K562 (cell line): ENCODE data around the gene GPR137C. TPM values are rescaled to one million over a fixed set of nuclear protein-coding genes. Genes with fewer than 3 reads are reported as not detected.
A peak's percentile ranks its signal among the peaks of the same experiment; 100 is the strongest.

Experiments used
- BCLAF1 ChIP-seq, 2 experiments: fragments of 450-650 bp in 1 of 2; IDR thresholded peaks; 2 replicates each; pipeline ENCODE4 v1.6.1; 2011 to 2017; ENCODE audit warnings: low read depth in 2 of 2, antibody characterized with exemption in 1 of 2, borderline replicate concordance in 1 of 2, low read length in 1 of 2, mild to moderate bottlenecking in 1 of 2, mixed read lengths in 1 of 2; ENCODE audit not compliant: control insufficient read depth in 1 of 2
- BRD9 ChIP-seq: fragments of 450-650 bp; IDR thresholded peaks from 2 replicates; pipeline ENCODE4 v1.6.1; 2018; ENCODE audit warnings: low read depth; ENCODE audit not compliant: partially characterized antibody
- CBX5 ChIP-seq: IDR thresholded peaks from 2 replicates; pipeline ENCODE4 v1.6.1; 2014; ENCODE audit warnings: low read depth, borderline replicate concordance
- CBX8 ChIP-seq: fragments of 200-600 bp; sonication (generic); IDR thresholded peaks from 2 replicates; pipeline ENCODE4 v1.6.1; 2012; ENCODE audit warnings: borderline replicate concordance, mixed run types, low read depth, mild to moderate bottlenecking, moderate library complexity, mixed read lengths, low read length, control low read depth, inconsistent platforms; ENCODE audit not compliant: poor library complexity, severe bottlenecking; ENCODE audit errors: extremely low read depth
- CXXC5 ChIP-seq: fragments of 250-450 bp; sonication (Bioruptor Pico); IDR thresholded peaks from 2 replicates; pipeline ENCODE4 v1.8.0; 2022; ENCODE audit warnings: inconsistent platforms, mild to moderate bottlenecking, moderate library complexity
- FOXK2 ChIP-seq, 2 experiments: fragments of 450-650 bp; IDR thresholded peaks in 1 of 2; conservative IDR thresholded peaks in 1 of 2; 2 replicates each; pipeline ENCODE4 v1.6.1; 2016; ENCODE audit warnings: low read depth in 2 of 2, mild to moderate bottlenecking in 1 of 2
- GTF2F1 ChIP-seq: IDR thresholded peaks from 2 replicates; pipeline ENCODE4 v1.6.1; 2011; ENCODE audit warnings: low read depth, low read length, improper control_type of control experiment
- MAFK ChIP-seq: IDR thresholded peaks from 2 replicates; pipeline ENCODE4 v1.6.1; 2011; ENCODE audit warnings: low read length, improper control_type of control experiment
- PHF8 ChIP-seq: fragments of 200-600 bp; sonication (generic); IDR thresholded peaks from 2 replicates; pipeline ENCODE4 v1.6.1; 2012; ENCODE audit warnings: mixed run types, mild to moderate bottlenecking, inconsistent platforms, low read length, moderate library complexity, borderline replicate concordance
- TFAM ChIP-seq: fragments of 250-450 bp; sonication (Bioruptor Pico); conservative IDR thresholded peaks from 2 replicates; pipeline ENCODE4 v1.5.0; 2021; ENCODE audit warnings: mild to moderate bottlenecking, moderate library complexity
- TOE1 ChIP-seq, 2 experiments: fragments of 450-650 bp in 1 of 2; sonication (generic) in 1 of 2; formaldehyde crosslinking in 1 of 2; IDR thresholded peaks; 2 replicates each; pipeline versions ENCODE4 v1.7.1 to v1.8.0; 2016 to 2022; ENCODE audit warnings: borderline replicate concordance in 2 of 2, mild to moderate bottlenecking in 2 of 2, antibody characterized with exemption in 1 of 2, inconsistent platforms in 1 of 2, low read depth in 1 of 2, missing genetic modification reagents in 1 of 2, moderate library complexity in 1 of 2
- XRCC4 ChIP-seq: IDR thresholded peaks from one replicate; pipeline ENCODE4 v1.6.1; 2011; ENCODE audit not compliant: insufficient read depth, insufficient read length; ENCODE audit errors: extremely low read depth
- ZBTB33 ChIP-seq: sonication (generic); formaldehyde crosslinking; IDR thresholded peaks from 2 replicates; pipeline ENCODE4 v1.8.1; 2023; ENCODE audit warnings: mild to moderate bottlenecking, missing genetic modification reagents
- ZEB2 ChIP-seq: fragments of 450-650 bp; IDR thresholded peaks from 2 replicates; pipeline ENCODE4 v1.6.1; 2016
- ZNF124 ChIP-seq: sonication (generic); formaldehyde crosslinking; IDR thresholded peaks from 2 replicates; pipeline ENCODE4 v1.8.1; 2022; ENCODE audit warnings: missing genetic modification reagents
- ZNF239 ChIP-seq: fragments of 250-450 bp; sonication (Bioruptor Pico); IDR thresholded peaks from 2 replicates; pipeline ENCODE4 v1.4.0; 2020; ENCODE audit warnings: mild to moderate bottlenecking
- ZNF384 ChIP-seq: IDR thresholded peaks from 2 replicates; pipeline ENCODE4 v1.6.1; 2012; ENCODE audit warnings: low read depth, low read length, improper control_type of control experiment
- ZNF583 ChIP-seq: fragments of 250-450 bp; sonication (Bioruptor Pico); IDR thresholded peaks from 2 replicates; pipeline ENCODE4 v1.4.0; 2020
- ZNF655 ChIP-seq: fragments of 250-450 bp; sonication (Bioruptor Pico); IDR thresholded peaks from 2 replicates; pipeline ENCODE4 v1.5.0; 2021
- ZNF695 ChIP-seq: fragments of 450-650 bp; formaldehyde crosslinking; IDR thresholded peaks from 2 replicates; pipeline ENCODE4 v1.4.0; 2020; ENCODE audit warnings: mild to moderate bottlenecking, moderate library complexity
- ZNF75A ChIP-seq: fragments of 450-650 bp; formaldehyde crosslinking; IDR thresholded peaks from 2 replicates; pipeline ENCODE4 v1.4.0; 2020; ENCODE audit warnings: mild to moderate bottlenecking
- polyA plus RNA-seq, 8 experiments: library from polyadenylated mRNA; depleted of rRNA in 4 of 8; stranded (reverse) in 5 of 8; unstranded in 3 of 8; fragments of >200 nt; fragmentation: Nextera tagmentation in 2 of 8; fragmentation: Illumina TruSeq in 1 of 8; extraction: Ambion mirVana in 2 of 8; extraction: Trizol in 1 of 8; gene quantifications; 2 replicates each; pipeline versions ENCODE4 v1.2.1 to v1.2.3, GENCODE V29; 2011 to 2014; ENCODE audit warnings: inconsistent platforms in 1 of 8, missing spikeins in 1 of 8
- total RNA-seq, 7 experiments: library from RNA; depleted of rRNA in 6 of 7; stranded (reverse); fragments of >200 nt in 6 of 7; fragmentation: Illumina TruSeq in 2 of 7; extraction: Trizol in 2 of 7; gene quantifications; 2 replicates each; pipeline versions ENCODE4 v1.2.1 to v1.2.3, GENCODE V29; 2011 to 2021; ENCODE audit warnings: low replicate concordance in 1 of 7

Gene GPR137C
- total and polyA plus RNA-seq, 9 of the 15 experiments (the other 6 are each of a cell fraction or from before 2014, with no cell fraction given), result 0.03 to 0.31 (median 0.06) TPM; not detected in 4

- no peak for TF ChIP-seq ZBTB33 (CRISPR knock-in tag)
- TF ChIP-seq GTF2F1, result no peak
- TF ChIP-seq PHF8, result peak; percentile 80; the same call in 1 of the 2 replicates
- no peak for TF ChIP-seq CBX8
- TF ChIP-seq MAFK, result no peak
- TF ChIP-seq ZNF655 (CRISPR knock-in tag), result no peak
- no peak for TF ChIP-seq ZNF695 (CRISPR knock-in tag)
- no peak for TF ChIP-seq TOE1 (IDR thresholded peaks at IDR 0.05; ENCODE audit: borderline replicate concordance)
- no peak for TF ChIP-seq TOE1 (CRISPR knock-in tag; IDR thresholded peaks at IDR 0.05; ENCODE audit: borderline replicate concordance, low read depth)
- no peak for TF ChIP-seq ZNF583
- peak in 1 of 2 experiments; percentile 64; a peak in 2 of 4 replicates for TF ChIP-seq FOXK2 (conservative IDR thresholded peaks at IDR 0.05 in 1 of 2, IDR thresholded peaks at IDR 0.05 in 1 of 2; ENCODE audit: low read depth in 2 of 2)
- TF ChIP-seq XRCC4, result no peak
- no peak for TF ChIP-seq ZNF384
- peak; percentile 65 for TF ChIP-seq CXXC5
- no peak for TF ChIP-seq BCLAF1 (IDR thresholded peaks at IDR 0.05; ENCODE audit: borderline replicate concordance in 1 of 2, control insufficient read depth in 1 of 2, low read depth in 2 of 2, low read length in 1 of 2)
- no peak for TF ChIP-seq TFAM (CRISPR knock-in tag)
- no peak for TF ChIP-seq ZNF75A
- TF ChIP-seq ZEB2, result no peak
- TF ChIP-seq ZNF239, result no peak
- TF ChIP-seq BRD9, result no peak
- no peak for TF ChIP-seq ZNF124 (CRISPR knock-in tag)
- TF ChIP-seq CBX5, result no peak
Measured at GRCh38 chr14:52552063-52552988, at the start of gene GPR137C, which contains the start of gene TXNDC16 (continued).
